ENCODE results near the gene NDUFS8. TPM values are rescaled to one million over a fixed set of nuclear protein-coding genes. Genes with fewer than 3 reads are reported as not detected.

The NDUFS8 gene
- polyA plus RNA-seq, 1 donor from 2014 or later = 169 TPM

- H3K4me3 ChIP-seq (ENCODE audit: low read length) = no peak overlapping the region
- no peak overlapping the region for H2AFZ ChIP-seq (ENCODE audit: low read depth, low read length)
- H3K9ac ChIP-seq (ENCODE audit: low read length) = no peak overlapping the region
- H3K79me2 ChIP-seq (replicated peaks; ENCODE audit: insufficient read depth, low read length) = no peaks in the 10 kb centered on the region
- H3K27me3 ChIP-seq (ENCODE audit: insufficient read depth, low read depth, low read length) = no peaks in the 10 kb centered on the region
- H3K9me2 ChIP-seq (ENCODE audit: insufficient read depth, low read length) = no peaks in the 10 kb centered on the region
- H3K27ac ChIP-seq (ENCODE audit: low read length) = no peak overlapping the region
- H3K4me2 ChIP-seq (ENCODE audit: low read length) = no peak overlapping the region
- no peaks in the 10 kb centered on the region for H3K9me3 ChIP-seq (ENCODE audit: low read length)
- no peaks in the 10 kb centered on the region for H3F3A ChIP-seq (ENCODE audit: insufficient read depth, low read length, poor library complexity, severe bottlenecking)
- no peaks in the 10 kb centered on the region for H3K36me3 ChIP-seq (ENCODE audit: insufficient read depth, low read length)
- no peaks in the 10 kb centered on the region for H4K20me1 ChIP-seq (ENCODE audit: insufficient read depth)
- TF ChIP-seq SMC3 (conservative IDR thresholded peaks at IDR 0.05; ENCODE audit: poor library complexity) (no peak), MXI1 (conservative IDR thresholded peaks at IDR 0.05; ENCODE audit: poor library complexity, severe bottlenecking) (no peak), EP300 (conservative IDR thresholded peaks at IDR 0.05; ENCODE audit: poor library complexity, severe bottlenecking) (no peak), RAD21 (conservative IDR thresholded peaks at IDR 0.05) (no peak), REST (IDR thresholded peaks at IDR 0.05; ENCODE audit: borderline replicate concordance) (no peak), POLR2AphosphoS5 (IDR thresholded peaks at IDR 0.05) (no peak)
- TF ChIP-seq, protein P1, sequence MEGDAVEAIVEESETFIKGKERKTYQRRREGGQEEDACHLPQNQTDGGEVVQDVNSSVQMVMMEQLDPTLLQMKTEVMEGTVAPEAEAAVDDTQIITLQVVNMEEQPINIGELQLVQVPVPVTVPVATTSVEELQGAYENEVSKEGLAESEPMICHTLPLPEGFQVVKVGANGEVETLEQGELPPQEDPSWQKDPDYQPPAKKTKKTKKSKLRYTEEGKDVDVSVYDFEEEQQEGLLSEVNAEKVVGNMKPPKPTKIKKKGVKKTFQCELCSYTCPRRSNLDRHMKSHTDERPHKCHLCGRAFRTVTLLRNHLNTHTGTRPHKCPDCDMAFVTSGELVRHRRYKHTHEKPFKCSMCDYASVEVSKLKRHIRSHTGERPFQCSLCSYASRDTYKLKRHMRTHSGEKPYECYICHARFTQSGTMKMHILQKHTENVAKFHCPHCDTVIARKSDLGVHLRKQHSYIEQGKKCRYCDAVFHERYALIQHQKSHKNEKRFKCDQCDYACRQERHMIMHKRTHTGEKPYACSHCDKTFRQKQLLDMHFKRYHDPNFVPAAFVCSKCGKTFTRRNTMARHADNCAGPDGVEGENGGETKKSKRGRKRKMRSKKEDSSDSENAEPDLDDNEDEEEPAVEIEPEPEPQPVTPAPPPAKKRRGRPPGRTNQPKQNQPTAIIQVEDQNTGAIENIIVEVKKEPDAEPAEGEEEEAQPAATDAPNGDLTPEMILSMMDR (IDR thresholded peaks at IDR 0.05; ENCODE audit: poor library complexity, severe bottlenecking) = no peak
Measured at GRCh38 chr11:68082481-68082880, 52.0 kb downstream of the NDUFS8 start.

DNA sequence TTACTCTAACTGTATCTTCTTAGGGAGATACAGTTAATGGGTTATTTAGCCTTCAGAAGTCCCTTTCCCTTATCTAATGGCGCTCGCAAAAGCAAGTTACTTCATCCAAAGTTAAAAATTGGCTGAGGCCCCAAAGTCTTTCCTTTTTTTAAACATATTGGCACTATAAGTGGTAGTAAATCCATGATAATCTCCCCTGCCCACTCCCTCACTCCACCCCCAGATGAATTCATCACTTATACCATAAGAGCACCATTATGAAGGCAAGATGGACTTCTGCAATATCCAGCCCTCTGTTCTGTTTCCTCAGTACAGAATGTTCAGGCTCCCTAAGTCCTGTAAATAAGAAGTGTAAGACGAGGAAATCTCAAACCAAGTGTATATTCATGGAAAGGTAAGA lies 53.0 kb downstream of the NDUFS8 start:
- Histone ChIP-seq H3K9ac (ENCODE audit: low read length) (no peak overlapping the region), H3K79me2 (replicated peaks; ENCODE audit: insufficient read depth, low read length) (no peaks in the 10 kb centered on the region), H3K4me3 (ENCODE audit: low read length) (no peak overlapping the region), H2AFZ (ENCODE audit: low read depth, low read length) (no peak overlapping the region), H3K36me3 (ENCODE audit: insufficient read depth, low read length) (no peaks in the 10 kb centered on the region), H3K27ac (ENCODE audit: low read length) (no peak overlapping the region), H3K9me3 (ENCODE audit: low read length) (no peaks in the 10 kb centered on the region), H4K20me1 (ENCODE audit: insufficient read depth) (no peaks in the 10 kb centered on the region), H3K27me3 (ENCODE audit: insufficient read depth, low read depth, low read length) (no peaks in the 10 kb centered on the region), H3F3A (ENCODE audit: insufficient read depth, low read length, poor library complexity, severe bottlenecking) (no peaks in the 10 kb centered on the region), H3K9me2 (ENCODE audit: insufficient read depth, low read length) (no peaks in the 10 kb centered on the region), H3K4me2 (ENCODE audit: low read length) (no peak overlapping the region)
- no peak for TF ChIP-seq TAF1 (IDR thresholded peaks at IDR 0.05; ENCODE audit: low read depth)
- TF ChIP-seq SMC3 (conservative IDR thresholded peaks at IDR 0.05; ENCODE audit: poor library complexity) = no peak
- TF ChIP-seq POLR2AphosphoS5 (IDR thresholded peaks at IDR 0.05) = no peak
- TF ChIP-seq EP300 (conservative IDR thresholded peaks at IDR 0.05; ENCODE audit: poor library complexity, severe bottlenecking) = no peak
- no peak for TF ChIP-seq EZH2 (IDR thresholded peaks at IDR 0.05; ENCODE audit: borderline replicate concordance, insufficient read depth, low read length, poor library complexity, severe bottlenecking)
- TF ChIP-seq, protein P1 (IDR thresholded peaks at IDR 0.05; ENCODE audit: poor library complexity, severe bottlenecking) = no peak
- no peak for TF ChIP-seq MXI1 (conservative IDR thresholded peaks at IDR 0.05; ENCODE audit: poor library complexity, severe bottlenecking)
- no peak for TF ChIP-seq REST (IDR thresholded peaks at IDR 0.05; ENCODE audit: borderline replicate concordance)
- no peak for TF ChIP-seq RAD21 (conservative IDR thresholded peaks at IDR 0.05)

Measured in neural cell (in vitro differentiated cells).